ENCODE results near the gene ATOSA. TPM values are rescaled to one million over a fixed set of nuclear protein-coding genes. Genes with fewer than 3 reads are reported as not detected.

The ATOSA gene
- total and polyA plus RNA-seq, 2 donors from 2014 or later, result 17.3 to 38.2 TPM

- intact Hi-C loops (cut with DNase I), result no loop called here
- H3K36me3 ChIP-seq (ENCODE audit: control insufficient read depth in 2 of 3, insufficient read depth in 3 of 3, low read length in 3 of 3), result peaks cover 3 to 23% (median 15%) of the 10 kb centered on the region in 3 donors
- no peaks in the 10 kb centered on the region for H3K9me3 ChIP-seq (ENCODE audit: control insufficient read depth in 2 of 3, insufficient read depth in 1 of 3, low read length in 3 of 3)
- no peak for TF ChIP-seq CTCF (IDR thresholded peaks at IDR 0.05; ENCODE audit: borderline replicate concordance, extremely low read depth, insufficient read depth)
- H3K27me3 ChIP-seq (ENCODE audit: control insufficient read depth, insufficient read depth, low read length), result no peaks in the 10 kb centered on the region
- peaks cover 0 to 4% (median 2%) of the 10 kb centered on the region in 3 donors for H3K4me1 ChIP-seq (ENCODE audit: control insufficient read depth in 2 of 3, insufficient read depth in 2 of 3, low read depth in 1 of 3, low read length in 3 of 3)
- no peak for DNase-seq
- H3K9ac ChIP-seq (ENCODE audit: low read length in 3 of 3), result no peak overlapping the region
- no peak overlapping the region for H3K4me3 ChIP-seq (ENCODE audit: low read length in 3 of 3)
- H3K27ac ChIP-seq (ENCODE audit: low read depth in 2 of 2, low read length in 2 of 2), result no peak overlapping the region
- no peak for FAIRE-seq
Measured at GRCh38 chr15:52660192-52660591, 19.0 kb downstream of the ATOSA start.

GRCh38 chr15:52658955-52659354, 20.2 kb downstream of the ATOSA start:
- Histone ChIP-seq H3K4me1 (ENCODE audit: control insufficient read depth in 2 of 3, insufficient read depth in 2 of 3, low read depth in 1 of 3, low read length in 3 of 3) (peaks cover 0 to 4% (median 2%) of the 10 kb centered on the region in 3 donors), H3K9me3 (ENCODE audit: control insufficient read depth in 2 of 3, insufficient read depth in 1 of 3, low read length in 3 of 3) (no peaks in the 10 kb centered on the region), H3K9ac (ENCODE audit: low read length in 3 of 3) (no peak overlapping the region), H3K27ac (ENCODE audit: low read depth in 2 of 2, low read length in 2 of 2) (no peak overlapping the region), H3K36me3 (ENCODE audit: control insufficient read depth in 2 of 3, insufficient read depth in 3 of 3, low read length in 3 of 3) (peaks cover 5 to 20% (median 12%) of the 10 kb centered on the region in 3 donors), H3K27me3 (ENCODE audit: control insufficient read depth, insufficient read depth, low read length) (no peaks in the 10 kb centered on the region), H3K4me3 (ENCODE audit: low read length in 3 of 3) (no peak overlapping the region)
- no peak for DNase-seq
- no peak for TF ChIP-seq CTCF (IDR thresholded peaks at IDR 0.05; ENCODE audit: borderline replicate concordance, extremely low read depth, insufficient read depth)
- intact Hi-C loops (cut with DNase I), result no loop called here
- FAIRE-seq, result no peak

- Histone ChIP-seq H3K9me3 (ENCODE audit: control insufficient read depth in 2 of 3, insufficient read depth in 1 of 3, low read length in 3 of 3) (no peaks in the 10 kb centered on the region), H3K27me3 (ENCODE audit: control insufficient read depth, insufficient read depth, low read length) (no peaks in the 10 kb centered on the region), H3K9ac (ENCODE audit: low read length in 3 of 3) (no peak overlapping the region), H3K4me3 (ENCODE audit: low read length in 3 of 3) (no peak overlapping the region), H3K27ac (ENCODE audit: low read depth in 2 of 2, low read length in 2 of 2) (no peak overlapping the region), H3K4me1 (ENCODE audit: control insufficient read depth in 2 of 3, insufficient read depth in 2 of 3, low read depth in 1 of 3, low read length in 3 of 3) (peaks cover 3 to 9% (median 6%) of the 10 kb centered on the region in 3 donors), H3K36me3 (ENCODE audit: control insufficient read depth in 2 of 3, insufficient read depth in 3 of 3, low read length in 3 of 3) (peaks cover 7 to 20% (median 8%) of the 10 kb centered on the region in 3 donors)
- TF ChIP-seq CTCF (IDR thresholded peaks at IDR 0.05; ENCODE audit: borderline replicate concordance, extremely low read depth, insufficient read depth), result no peak
- intact Hi-C loops (cut with DNase I), result no loop called here
- DNase-seq (no peak), FAIRE-seq (no peak)
Measured at GRCh38 chr15:52657338-52657737, 21.9 kb downstream of the ATOSA start.

GRCh38 chr15:52656412-52656811, 22.8 kb downstream of the ATOSA start:
- Histone ChIP-seq H3K36me3 (ENCODE audit: control insufficient read depth in 2 of 3, insufficient read depth in 3 of 3, low read length in 3 of 3) (peaks cover 4 to 19% (median 8%) of the 10 kb centered on the region in 3 donors), H3K9me3 (ENCODE audit: control insufficient read depth in 2 of 3, insufficient read depth in 1 of 3, low read length in 3 of 3) (no peaks in the 10 kb centered on the region), H3K4me3 (ENCODE audit: low read length in 3 of 3) (no peak overlapping the region), H3K27me3 (ENCODE audit: control insufficient read depth, insufficient read depth, low read length) (no peaks in the 10 kb centered on the region), H3K9ac (ENCODE audit: low read length in 3 of 3) (no peak overlapping the region), H3K4me1 (ENCODE audit: control insufficient read depth in 2 of 3, insufficient read depth in 2 of 3, low read depth in 1 of 3, low read length in 3 of 3) (peaks cover 3 to 12% (median 9%) of the 10 kb centered on the region in 3 donors), H3K27ac (ENCODE audit: low read depth in 2 of 2, low read length in 2 of 2) (no peak overlapping the region)
- DNase-seq (no peak), FAIRE-seq (no peak)
- intact Hi-C loops (cut with DNase I), result no loop called here
- no peak for TF ChIP-seq CTCF (IDR thresholded peaks at IDR 0.05; ENCODE audit: borderline replicate concordance, extremely low read depth, insufficient read depth)
